GM18870 (cell line): Measurements from ENCODE around the gene CR1.
"Not testable (repeated sequence)": the region's sequence is repeated elsewhere in the genome, so short reads cannot be mapped to it uniquely, and the experiment has no call there.

Source experiments
- ATAC-seq: cut with Tn5 transposase; IDR thresholded peaks from one replicate; pipeline ENCODE4 v1.9.1; 2021; ENCODE audit warnings: moderate library complexity; ENCODE audit not compliant: unreplicated experiment

The CR1 gene

DNA sequence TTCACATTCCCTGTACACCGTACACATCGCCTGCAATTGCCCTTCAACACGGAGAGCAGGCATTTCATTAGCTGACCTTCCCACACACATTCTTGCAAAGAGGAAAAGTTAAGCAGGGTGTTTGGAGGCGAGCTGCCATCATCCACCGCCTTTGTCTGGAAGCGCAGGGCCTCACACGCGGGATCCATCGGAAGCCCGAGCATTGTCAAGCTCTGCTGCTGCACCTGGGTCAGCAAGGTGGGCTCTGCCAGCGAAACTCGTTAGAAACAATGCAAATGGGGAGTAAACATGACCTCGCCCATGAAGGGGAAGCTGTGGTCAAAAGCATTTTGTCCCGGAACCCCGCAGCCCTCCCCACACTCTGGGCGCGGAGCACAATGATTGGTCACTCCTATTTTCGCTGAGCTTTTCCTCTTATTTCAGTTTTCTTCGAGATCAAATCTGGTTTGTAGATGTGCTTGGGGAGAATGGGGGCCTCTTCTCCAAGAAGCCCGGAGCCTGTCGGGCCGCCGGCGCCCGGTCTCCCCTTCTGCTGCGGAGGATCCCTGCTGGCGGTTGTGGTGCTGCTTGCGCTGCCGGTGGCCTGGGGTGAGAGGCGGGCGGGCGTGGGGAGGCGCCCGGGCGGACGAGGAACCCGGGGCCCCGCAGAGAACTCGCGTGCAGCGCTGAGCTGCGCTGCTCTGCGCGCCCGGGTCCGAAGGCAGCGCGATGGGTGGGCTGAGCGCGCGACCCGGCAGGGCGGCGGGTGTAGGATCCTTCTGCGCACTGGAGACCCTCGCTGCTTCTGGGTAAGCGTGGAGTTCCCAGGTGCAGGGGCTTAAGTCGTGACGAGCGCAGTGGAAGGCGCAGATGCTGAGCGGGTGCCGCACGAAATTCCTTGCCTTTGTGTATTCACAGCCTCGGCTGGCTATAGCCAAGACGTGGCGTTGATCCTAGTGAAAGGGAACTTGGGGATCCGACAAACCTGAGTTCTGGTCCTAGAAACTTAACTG is at the start of gene CR1:
Gene CR1 (plus strand): TSS at position 357 of the 992 bp plus-strand sequence. CDS start 111 bp downstream, at position 468.
- peak; percentile 37 for ATAC-seq

DNA sequence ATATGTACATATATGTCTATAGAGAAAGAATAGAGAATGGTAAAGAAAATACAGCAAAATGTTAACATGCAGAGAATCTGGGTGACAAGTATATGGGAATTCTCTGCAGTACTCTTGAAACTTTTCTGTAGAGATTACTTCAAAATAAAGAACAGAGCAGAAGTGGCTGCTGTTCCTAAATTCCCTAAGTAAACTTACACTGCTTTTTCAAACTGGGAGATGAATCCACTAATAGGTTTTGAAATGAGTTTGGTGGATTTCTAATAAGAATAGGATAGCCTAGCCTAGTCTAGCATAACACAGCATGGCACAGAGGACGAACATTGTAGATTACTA is 42.3 kb upstream of the CR1 start:
- ATAC-seq: peak; percentile 29

DNA sequence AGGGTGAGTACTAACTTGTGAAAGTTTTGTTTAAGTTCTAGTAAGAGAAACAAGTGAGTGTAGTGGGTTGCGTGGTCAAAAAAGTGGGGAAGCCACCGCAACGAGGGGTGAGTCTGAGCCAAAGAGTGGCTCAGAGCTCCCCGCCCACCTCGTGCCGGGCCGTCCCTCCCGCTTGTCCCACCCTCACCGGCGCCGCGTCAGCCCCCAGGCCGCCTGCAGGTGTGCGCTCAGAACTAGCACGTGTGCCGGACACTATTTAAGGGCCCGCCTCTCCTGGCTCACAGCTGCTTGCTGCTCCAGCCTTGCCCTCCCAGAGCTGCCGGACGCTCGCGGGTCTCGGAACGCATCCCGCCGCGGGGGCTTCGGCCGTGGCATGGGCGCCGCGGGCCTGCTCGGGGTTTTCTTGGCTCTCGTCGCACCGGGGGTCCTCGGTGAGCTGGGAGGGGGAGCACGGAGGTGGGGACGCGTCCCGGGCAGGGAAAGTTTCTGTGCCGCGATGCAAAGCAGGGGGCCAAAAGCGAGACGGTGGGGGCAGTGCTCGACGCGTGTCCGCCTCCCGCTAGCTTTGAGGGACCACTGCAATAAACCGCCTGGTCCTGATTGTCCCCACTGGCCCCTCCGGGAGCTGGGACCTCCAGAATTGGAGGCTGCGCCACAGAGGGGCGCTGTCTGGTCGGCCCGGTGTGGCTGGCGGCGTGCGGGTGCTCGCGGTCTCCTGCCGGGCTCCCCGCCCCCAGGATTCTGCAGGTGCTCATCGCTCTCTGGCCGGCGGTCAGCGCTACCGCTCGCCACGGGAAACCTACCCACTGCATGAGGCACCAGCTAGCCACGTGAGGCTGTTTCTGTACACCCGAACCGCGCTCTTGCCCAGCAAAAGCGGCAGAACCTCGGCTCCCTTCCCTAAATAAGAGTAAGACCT is 41.7 kb upstream of the CR1 start, which contains the start of gene CR2:
Gene CR2 (plus strand): TSS at position 283 of the 919 bp plus-strand sequence. CDS start 91 bp downstream, at position 374.
- peak; percentile 49 for ATAC-seq

DNA sequence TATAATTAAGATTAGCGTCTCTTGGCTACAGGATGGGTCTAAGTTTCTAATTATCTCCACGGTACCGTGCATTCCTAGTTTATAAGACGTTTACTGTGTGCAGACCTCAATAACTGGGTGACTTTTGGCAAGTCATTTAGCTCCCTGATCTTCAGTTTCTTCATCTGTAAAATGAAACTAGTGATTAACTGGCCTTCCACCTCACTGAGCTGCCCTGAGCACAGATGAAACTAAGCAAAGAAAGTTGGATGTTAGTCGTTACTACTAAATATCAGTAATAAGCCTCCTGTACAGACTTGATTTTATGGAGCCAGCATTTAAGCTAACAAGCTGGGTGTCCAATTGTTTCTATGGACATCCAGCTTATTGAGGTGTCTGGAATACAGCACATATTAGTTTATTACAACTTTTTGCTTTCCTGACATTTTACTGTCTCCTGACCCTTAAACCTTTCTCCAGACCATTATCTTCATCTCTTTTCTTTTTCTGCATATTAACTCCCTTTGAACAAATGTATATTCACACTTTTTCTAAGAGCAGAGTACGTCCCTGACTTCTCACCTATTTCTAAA is 40.7 kb upstream of the CR1 start:
- no peak for ATAC-seq

DNA sequence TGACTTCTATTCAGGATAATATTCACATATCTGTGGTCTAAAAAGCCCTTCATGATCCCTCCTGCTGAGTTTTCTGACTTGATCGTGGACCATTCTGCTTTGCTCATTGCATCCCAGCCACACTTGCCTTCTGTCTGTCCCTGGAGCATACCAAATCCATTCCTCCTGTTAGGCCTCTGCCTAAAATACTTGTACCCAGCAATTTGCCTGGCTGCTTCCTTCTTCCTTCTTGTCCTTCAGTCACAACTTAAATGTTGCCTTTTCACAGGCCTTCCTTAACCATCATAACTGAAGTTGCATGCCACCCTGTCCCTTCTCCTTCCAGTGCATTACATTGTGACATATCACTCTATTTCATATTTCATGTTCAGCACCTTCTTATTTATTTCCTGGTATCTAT is 37.5 kb upstream of the CR1 start:
- no peak for ATAC-seq

DNA sequence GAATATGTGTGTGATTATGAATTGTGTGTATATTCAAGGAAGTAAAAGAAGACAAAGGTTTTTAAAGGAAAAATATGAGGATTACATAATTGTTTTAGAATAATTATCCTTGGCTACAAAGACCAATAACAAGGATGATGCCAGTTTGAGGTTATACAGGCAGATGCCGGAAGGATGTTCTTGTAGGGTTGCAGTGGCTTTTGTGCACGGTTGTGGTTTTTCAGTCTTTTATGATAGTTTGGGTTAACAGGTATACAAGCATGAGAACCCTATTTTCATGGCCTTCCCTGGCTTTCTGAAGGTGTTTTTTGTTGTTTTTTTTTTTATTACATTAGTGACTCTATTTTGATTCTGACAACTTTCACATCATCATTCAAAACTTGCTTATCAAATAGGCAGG is 36.9 kb upstream of the CR1 start:
- no peak for ATAC-seq

DNA sequence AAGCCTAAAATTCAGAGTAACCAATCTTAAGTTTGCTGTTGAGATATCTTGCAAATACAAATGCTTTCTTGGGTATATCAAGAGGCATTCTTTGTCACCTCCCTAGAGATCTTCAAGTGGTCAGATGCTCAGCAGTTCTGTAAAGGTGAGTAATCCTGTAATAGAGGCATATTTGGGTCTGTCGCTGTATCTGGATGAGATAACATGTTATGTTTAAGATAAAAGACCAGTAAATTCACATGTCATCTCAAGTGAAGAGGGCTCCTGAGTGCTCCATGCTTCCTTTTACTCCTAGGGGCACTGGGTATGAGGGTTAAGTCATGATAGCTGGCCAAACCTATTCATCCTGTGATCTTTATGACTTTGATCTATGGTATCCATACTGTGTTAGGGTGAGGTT is 34.3 kb upstream of the CR1 start:
- no peak for ATAC-seq

DNA sequence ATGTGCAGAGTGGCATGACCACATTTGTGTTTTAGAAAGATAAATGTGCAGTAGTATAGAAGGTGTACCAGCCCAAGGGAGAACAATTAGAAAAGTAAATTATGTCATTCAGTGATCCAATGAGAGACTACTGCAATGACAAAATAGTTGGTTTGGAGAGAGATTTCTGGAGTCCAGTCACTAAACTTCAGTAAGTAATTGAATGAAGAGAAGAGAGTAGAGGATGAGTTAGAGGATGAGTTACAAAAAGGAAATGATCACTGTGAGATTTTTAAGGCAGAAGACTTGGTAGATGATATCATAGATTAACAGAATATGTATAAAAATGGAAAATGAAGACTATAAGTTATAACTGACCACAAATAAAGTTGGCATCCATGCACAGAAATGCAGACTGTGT is 33.4 kb upstream of the CR1 start:
- no peak for ATAC-seq

DNA sequence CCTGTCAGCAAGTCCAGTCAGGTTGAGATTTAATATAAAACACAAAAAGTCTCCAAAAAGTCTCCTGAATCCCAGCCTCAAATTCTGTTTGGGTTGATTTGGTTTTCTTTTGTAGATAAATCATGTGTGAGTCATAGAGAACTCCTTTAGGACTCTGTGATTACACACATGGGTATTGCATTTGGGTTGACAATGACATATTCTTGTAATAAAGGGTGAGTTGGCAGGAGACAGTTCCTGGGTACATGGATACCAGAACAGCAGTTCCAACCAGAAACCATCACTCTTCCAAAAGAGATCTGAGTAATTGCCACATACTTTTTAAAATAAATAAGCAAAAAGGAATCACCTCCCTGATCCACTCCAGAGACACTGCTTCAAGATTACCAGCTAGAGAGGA is 32.9 kb upstream of the CR1 start:
- no peak for ATAC-seq

DNA sequence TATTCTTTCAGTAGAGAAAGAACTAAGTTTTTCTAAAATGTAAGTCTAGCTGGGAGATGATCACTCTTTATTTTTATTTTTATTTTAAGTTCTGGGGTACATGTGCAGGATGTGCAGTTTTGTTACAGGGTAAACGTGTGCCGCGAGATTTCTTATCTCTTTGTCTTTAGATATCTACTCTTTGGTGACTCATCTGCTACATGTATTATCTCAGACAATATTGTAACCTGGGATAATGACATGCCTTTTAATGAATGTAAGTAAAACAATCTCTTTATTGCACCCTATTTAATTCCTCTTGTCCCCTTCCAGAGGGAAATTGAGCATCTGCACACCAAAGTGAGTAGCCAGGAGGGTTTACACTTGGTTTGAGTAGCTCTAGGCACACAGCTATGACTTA is 32.4 kb upstream of the CR1 start:
- ATAC-seq: no peak

DNA sequence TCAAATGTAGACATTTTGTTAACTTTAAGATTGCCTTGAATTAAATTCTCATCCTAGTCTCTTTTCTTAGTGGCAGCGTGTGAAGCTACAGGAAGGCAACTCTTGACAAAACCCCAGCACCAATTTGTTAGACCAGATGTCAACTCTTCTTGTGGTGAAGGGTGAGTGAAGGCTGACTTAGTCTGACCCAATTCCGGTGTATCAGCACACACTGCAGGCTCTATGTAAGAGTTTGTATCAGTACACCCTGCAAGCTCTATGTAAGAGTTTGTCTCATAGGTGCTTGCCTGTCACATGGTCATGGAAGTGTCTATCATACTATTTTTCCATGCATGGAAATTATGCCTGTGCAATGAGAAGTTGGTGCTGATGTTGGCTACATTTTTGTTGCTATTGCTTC is 25.0 kb upstream of the CR1 start:
- no peak for ATAC-seq

DNA sequence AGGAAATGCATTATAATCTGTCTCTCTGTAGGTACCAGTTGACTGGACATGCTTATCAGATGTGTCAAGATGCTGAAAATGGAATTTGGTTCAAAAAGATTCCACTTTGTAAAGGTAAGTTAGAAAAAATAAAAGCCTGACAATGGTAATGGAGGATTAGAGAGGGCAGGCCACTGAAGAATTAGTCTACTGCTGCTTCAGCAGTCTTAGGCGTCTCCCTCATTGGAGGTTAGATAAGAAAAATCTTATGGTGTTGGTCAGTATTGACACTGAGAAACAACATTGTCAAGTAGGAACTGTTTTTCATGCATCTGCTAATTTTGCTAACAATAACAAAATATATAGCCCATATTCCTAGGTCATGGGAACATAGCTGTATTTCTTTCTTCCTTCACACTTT is 21.7 kb upstream of the CR1 start:
- ATAC-seq: no peak

DNA sequence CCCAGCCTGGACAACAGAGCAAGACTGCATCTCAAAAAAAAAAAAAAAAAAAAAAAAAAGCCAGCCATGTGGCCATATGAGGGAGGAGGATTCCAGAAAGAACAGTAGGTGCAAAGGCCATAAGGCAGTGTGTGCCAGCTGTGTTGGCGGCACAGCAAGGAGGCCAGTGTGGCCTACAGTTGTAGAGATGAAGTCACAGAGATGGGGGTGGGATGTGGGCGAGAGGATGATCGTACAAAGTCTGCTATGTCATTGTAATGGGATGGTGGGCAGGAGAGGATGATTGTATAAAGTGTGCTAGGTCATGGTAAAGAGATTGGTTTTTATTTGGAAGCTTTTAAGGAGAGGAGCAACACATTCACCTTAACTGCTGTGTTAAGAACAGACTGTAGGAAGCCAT is 9.8 kb upstream of the CR1 start:
- ATAC-seq: no peak

DNA sequence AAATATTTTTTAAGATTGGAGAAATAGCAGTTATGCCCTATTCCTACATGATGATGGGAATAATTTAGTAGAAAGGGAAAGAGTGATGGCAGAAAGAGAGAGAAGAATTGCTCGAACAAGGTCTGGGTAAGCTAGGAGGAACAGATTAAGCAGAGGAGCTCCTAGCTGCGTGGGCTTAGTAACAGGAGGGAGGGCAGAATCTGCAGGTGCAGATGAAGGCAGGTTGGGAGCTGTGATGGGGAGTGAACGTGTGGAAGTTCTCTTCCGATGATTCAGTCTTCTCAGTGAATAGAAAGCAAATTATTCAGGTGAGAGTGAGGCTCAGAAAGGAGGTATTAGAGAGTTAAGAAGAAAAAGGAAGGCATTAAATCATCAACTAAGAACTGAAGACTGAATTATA is 8.3 kb upstream of the CR1 start:
- no peak for ATAC-seq

DNA sequence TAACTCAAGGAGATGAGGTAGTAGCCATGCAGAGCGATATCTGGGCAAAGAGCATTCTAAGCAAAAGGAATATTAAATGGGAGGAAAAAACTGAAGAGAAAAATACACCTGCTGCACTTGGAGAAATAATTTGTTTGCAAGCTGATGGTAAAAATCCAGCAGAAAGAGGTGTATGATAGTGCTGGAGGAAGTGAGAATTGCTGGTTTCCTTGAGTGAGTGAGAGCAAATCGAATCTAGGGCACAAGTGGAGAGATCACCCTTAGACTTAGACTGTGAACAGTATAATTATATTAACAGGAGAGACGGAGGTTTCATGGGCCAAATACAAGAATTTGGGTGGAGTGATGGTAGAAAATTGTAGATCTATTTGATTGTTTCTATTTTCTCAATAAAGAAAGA is 2.7 kb upstream of the CR1 start:
- ATAC-seq: no peak

DNA sequence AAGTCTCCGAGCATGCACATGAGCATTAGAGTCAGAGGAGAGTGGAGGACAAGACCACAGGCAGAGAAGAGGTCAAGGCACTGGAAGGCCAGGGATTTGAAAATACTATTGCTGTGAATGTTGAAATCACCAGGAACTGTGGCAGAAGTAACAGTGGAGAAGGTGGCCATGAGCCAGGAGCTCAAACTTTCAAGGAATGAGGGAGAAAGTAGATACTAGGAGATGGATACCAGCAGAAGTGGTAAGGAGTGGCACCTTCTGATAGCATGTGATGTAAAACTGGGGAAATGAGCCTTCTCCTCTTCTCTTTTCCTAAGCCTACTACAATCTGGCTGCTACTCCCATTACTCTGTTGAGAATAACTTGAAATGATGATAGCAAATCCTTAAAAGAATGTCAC is 1.8 kb upstream of the CR1 start:
- ATAC-seq: no peak

DNA sequence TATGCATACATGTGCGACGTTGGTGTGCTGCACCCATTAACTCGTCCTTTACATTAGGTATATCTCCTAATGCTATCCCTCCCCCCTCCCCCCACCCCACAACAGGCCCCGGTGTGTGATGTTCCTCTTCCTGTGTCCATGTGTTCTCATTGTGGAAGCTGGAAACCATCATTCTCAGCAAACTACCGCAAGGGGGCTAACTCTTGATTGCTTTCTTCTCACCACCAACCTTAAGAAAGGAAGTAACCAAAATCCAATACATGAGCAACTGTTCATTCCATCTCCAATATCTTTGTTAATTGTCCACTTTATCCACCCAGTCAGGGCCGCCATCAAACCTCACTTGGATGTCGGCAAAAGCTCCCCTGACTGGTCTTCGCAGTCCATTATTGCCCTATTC is 676 bp upstream of the CR1 start:
- ATAC-seq: not testable (repeated sequence)

DNA sequence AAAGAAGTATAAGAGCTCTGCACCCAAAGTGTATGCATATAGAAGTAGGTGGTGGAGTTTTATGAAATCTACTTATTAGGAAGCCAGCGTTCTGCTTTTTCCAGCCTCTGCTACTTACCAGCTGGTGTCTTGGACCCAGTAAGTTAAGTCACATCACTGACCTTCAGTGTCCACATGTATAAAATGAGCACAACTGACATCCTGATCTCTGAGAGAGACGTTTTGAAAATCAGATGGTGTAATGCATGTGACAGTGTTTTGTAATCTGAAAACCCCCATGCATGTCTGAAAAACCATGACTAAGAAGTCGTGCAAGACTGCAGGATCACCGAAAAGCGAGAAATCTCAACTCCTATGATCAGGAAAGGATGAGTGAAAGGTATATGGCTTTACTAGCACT is 2.0 kb downstream of the CR1 start:
- ATAC-seq: no peak

DNA sequence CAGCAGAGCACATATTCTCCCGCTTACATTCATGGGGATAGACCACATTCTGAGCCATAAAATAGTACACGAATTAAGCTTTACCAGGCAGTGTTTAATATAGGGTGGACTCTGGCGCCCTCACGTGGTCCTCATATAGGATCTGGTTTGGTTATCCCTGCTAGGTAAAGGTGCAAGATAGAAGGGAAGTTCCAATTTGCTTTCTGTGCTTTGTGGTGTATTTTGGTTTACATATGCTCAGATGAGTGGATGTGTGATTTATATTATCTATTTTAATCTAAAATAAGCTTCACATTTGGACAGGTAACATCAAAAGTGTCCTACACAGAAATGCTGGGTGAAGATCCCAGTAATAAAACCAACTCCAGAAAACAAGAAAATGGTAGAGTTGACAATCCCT is 3.6 kb downstream of the CR1 start:
- ATAC-seq: no peak

DNA sequence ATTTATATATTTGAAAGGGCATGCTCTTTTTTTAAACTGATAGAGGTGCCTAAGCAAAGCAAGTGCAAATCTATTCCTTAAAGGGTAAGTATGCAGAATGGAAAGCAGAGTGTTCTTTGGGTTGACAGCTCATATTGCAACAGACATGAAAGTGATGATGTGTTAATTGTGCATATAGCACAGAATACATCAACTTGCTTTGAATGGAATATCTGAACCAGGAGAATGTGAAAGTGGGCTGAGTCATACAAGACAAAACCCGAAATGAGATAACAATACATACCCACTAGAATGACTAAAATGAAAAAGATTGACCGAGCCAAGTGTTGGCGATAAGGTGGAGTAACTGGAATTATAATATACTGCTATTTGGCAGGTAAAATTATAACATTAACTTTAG is 4.3 kb downstream of the CR1 start:
- no peak for ATAC-seq

DNA sequence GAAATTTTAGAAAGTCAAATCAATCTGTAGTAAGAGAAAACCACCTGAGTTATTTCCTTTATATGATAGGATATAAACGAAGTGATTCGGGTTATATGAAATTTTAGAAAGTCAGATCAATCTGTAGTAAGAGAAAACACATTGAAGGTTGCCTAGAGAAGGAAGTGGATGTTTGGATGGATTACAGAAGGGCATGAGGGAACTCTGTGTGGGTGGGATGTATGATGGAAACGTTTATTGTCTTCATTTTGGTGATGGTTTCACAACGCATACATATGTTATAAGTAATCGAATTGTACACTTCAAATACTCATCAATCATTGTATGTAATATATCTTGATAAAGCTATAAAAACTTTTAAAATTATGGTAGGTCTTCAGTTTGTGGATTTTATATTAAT is 5.1 kb downstream of the CR1 start:
- ATAC-seq: no peak
